HFF-Myc (cell line): ENCODE results near the gene REG1B.

ENCODE experiments used
- DNase-seq: peaks from one replicate; pipeline ENCODE4 v3.0.0-alpha.2; 2011; ENCODE audit warnings: low read depth; ENCODE audit errors: extremely low read depth
- H3K4me3 ChIP-seq: replicated peaks from 2 replicates; pipeline ENCODE4 v1.5.1; 2011; ENCODE audit warnings: low read depth, mild to moderate bottlenecking, control low read depth, low read length
- TF ChIP-seq, protein P1 (sequence below): IDR thresholded peaks from 2 replicates; pipeline ENCODE4 v1.5.1; 2012; ENCODE audit warnings: mild to moderate bottlenecking, low read depth, low read length, control low read depth; ENCODE audit errors: missing control alignments

REG1B gene

GRCh38 chr2:79105259-79105658 is 17.5 kb upstream of the REG1B start:
- H3K4me3 ChIP-seq: no peak overlapping the region
- DNase-seq: no peak
- TF ChIP-seq, protein P1, sequence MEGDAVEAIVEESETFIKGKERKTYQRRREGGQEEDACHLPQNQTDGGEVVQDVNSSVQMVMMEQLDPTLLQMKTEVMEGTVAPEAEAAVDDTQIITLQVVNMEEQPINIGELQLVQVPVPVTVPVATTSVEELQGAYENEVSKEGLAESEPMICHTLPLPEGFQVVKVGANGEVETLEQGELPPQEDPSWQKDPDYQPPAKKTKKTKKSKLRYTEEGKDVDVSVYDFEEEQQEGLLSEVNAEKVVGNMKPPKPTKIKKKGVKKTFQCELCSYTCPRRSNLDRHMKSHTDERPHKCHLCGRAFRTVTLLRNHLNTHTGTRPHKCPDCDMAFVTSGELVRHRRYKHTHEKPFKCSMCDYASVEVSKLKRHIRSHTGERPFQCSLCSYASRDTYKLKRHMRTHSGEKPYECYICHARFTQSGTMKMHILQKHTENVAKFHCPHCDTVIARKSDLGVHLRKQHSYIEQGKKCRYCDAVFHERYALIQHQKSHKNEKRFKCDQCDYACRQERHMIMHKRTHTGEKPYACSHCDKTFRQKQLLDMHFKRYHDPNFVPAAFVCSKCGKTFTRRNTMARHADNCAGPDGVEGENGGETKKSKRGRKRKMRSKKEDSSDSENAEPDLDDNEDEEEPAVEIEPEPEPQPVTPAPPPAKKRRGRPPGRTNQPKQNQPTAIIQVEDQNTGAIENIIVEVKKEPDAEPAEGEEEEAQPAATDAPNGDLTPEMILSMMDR: no peak

DNA sequence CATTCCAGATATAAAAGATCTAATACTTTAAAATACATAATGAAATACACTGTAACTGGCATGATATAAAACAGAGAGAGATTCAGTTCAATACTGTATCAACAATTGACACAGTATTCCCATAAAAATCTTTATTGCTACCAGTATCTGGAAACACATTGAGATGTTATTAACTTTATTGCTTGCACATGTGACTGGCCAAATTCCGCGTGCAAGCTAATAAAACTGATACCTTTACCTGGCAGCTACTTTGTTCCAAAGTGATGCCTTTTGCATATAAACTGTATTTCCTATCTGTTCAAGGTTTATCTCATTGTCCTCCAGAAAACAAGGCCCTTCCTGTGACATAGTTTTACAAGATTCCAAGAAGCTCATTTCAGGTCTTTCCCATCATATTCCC is 15.4 kb upstream of the REG1B start:
- no peak for DNase-seq
- TF ChIP-seq, protein P1: no peak
- no peak overlapping the region for H3K4me3 ChIP-seq

- H3K4me3 ChIP-seq: no peak overlapping the region
- TF ChIP-seq, protein P1: no peak
- no peak for DNase-seq
Measured at GRCh38 chr2:79101024-79101423, 13.2 kb upstream of the REG1B start.

GRCh38 chr2:79100285-79100684 is 12.5 kb upstream of the REG1B start:
- TF ChIP-seq, protein P1: no peak
- no peak overlapping the region for H3K4me3 ChIP-seq

GRCh38 chr2:79099140-79099686 is 11.4 kb upstream of the REG1B start:
- no peak overlapping the region for H3K4me3 ChIP-seq
- TF ChIP-seq, protein P1: no peak
- DNase-seq: no peak

More at GRCh38 chr2:79100285-79100684, 12.5 kb upstream of the REG1B start:
- DNase-seq: no peak

DNA sequence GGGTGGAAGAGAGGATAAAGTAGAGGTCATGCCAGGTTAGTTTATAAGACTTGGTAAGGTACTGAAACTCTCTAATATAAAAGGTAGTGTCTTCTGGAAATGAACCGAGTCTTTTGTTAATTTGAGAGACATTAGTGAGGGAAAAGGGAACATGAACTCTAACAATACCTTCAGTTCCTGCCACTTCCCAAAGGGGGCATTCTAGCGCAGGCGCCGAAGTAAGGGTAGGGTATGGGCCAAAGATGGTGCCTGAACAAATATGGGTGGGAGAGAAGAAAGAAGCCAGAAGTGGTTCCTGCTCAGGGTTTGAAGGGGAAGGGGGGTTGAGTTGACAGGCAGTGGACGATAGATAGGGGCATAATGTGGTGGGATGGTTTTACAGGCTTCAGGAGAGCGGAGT is 10.1 kb upstream of the REG1B start:
- H3K4me3 ChIP-seq: no peak overlapping the region
- TF ChIP-seq, protein P1: no peak
- no peak for DNase-seq

- DNase-seq: no peak
- no peak overlapping the region for H3K4me3 ChIP-seq
- TF ChIP-seq, protein P1: no peak
Measured at GRCh38 chr2:79090693-79091092, 2.9 kb upstream of the REG1B start.
